NOMO-1 treated with dmso at 0.1 percent for 144 hours (cell line): ENCODE data around the gene SPACA6.

Experiments
- DNase-seq: peaks from one replicate; lab custom pipeline; 2025; ENCODE audit not compliant: unreplicated experiment; lab: John Stamatoyannopoulos, UW

Gene SPACA6

GRCh38 chr19:51688671-51689571 lies 4.2 kb upstream of the SPACA6 start:
- DNase-seq = no peak

GRCh38 chr19:51689751-51690453 lies 3.2 kb upstream of the SPACA6 start:
- no peak for DNase-seq

- no peak for DNase-seq
Observed at GRCh38 chr19:51690454-51691073, 2.6 kb upstream of the SPACA6 start.

GRCh38 chr19:51691074-51691583 lies 2.0 kb upstream of the SPACA6 start:
- no peak for DNase-seq

- DNase-seq = no peak
Observed at GRCh38 chr19:51691584-51692428, 1.3 kb upstream of the SPACA6 start.

- DNase-seq = no peak
Observed at GRCh38 chr19:51692468-51692867, 662 bp upstream of the SPACA6 start.

- DNase-seq = no peak
Observed at GRCh38 chr19:51693819-51694218, 689 bp downstream of the SPACA6 start.

- DNase-seq = no peak
Observed at GRCh38 chr19:51694318-51695085, 1.4 kb downstream of the SPACA6 start.

GRCh38 chr19:51695088-51695487 lies 2.0 kb downstream of the SPACA6 start:
- DNase-seq = no peak

- DNase-seq = no peak
Observed at GRCh38 chr19:51695702-51696315, 2.7 kb downstream of the SPACA6 start.

- DNase-seq = no peak
Observed at GRCh38 chr19:51696606-51697005, 3.5 kb downstream of the SPACA6 start.

GRCh38 chr19:51697169-51697776 lies 4.1 kb downstream of the SPACA6 start:
- DNase-seq = no peak

GRCh38 chr19:51698296-51698695 lies 5.2 kb downstream of the SPACA6 start:
- DNase-seq = no peak

GRCh38 chr19:51699170-51699569 lies 6.0 kb downstream of the SPACA6 start:
- DNase-seq = no peak

- no peak for DNase-seq
Observed at GRCh38 chr19:51701468-51702100, 8.5 kb downstream of the SPACA6 start.

GRCh38 chr19:51702103-51702824 lies 9.1 kb downstream of the SPACA6 start:
- no peak for DNase-seq

- no peak for DNase-seq
Observed at GRCh38 chr19:51702825-51703574, 9.9 kb downstream of the SPACA6 start.
